ENCODE data around the gene HSPB1. TPM values are rescaled to one million over a fixed set of nuclear protein-coding genes. Genes with fewer than 3 reads are reported as not detected.
"Not testable (repeated sequence)": the region's sequence is repeated elsewhere in the genome, so short reads cannot be mapped to it uniquely, and the experiment has no call there.

HSPB1 gene
- polyA plus RNA-seq, 1 experiment, result 966 TPM

DNA sequence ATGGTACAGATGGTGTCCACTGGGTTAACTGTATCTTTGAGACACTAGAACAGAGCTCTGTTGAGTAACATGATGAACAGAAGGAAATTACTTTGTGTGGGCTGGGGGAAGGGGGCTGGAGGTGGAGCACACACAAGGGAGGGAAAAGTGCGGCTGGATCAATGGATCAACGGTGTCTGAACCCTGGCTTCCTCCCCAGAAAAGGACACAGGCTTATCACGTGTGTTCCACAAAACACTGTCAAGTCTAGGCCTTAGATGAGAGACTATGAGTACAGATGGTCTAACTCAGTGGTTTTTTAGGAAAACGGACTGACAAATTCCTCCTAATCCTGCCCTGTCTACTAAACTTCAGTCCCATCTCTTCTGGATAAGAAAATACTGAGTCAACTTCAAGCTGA is 27.8 kb downstream of the HSPB1 start:
- Histone ChIP-seq H3K27me3 (ENCODE audit: control insufficient read depth, insufficient read depth, low read length) (no peaks in the 10 kb centered on the region), H3K4me3 (ENCODE audit: low read depth, low read length) (no peak overlapping the region), H3K36me3 (ENCODE audit: control insufficient read depth, insufficient read depth, low read length) (peaks cover 19% of the 10 kb centered on the region)
- ChIA-PET CTCF (no interaction called here), POLR2A (interaction anchor here (0.6 kb wide), 1 partner anchor 29 kb away, joined by 4 read pairs; the partner anchor contains the start of gene YWHAG)
- TF ChIP-seq, protein P1, sequence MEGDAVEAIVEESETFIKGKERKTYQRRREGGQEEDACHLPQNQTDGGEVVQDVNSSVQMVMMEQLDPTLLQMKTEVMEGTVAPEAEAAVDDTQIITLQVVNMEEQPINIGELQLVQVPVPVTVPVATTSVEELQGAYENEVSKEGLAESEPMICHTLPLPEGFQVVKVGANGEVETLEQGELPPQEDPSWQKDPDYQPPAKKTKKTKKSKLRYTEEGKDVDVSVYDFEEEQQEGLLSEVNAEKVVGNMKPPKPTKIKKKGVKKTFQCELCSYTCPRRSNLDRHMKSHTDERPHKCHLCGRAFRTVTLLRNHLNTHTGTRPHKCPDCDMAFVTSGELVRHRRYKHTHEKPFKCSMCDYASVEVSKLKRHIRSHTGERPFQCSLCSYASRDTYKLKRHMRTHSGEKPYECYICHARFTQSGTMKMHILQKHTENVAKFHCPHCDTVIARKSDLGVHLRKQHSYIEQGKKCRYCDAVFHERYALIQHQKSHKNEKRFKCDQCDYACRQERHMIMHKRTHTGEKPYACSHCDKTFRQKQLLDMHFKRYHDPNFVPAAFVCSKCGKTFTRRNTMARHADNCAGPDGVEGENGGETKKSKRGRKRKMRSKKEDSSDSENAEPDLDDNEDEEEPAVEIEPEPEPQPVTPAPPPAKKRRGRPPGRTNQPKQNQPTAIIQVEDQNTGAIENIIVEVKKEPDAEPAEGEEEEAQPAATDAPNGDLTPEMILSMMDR (IDR thresholded peaks at IDR 0.05; ENCODE audit: insufficient read depth, low read depth, low read length), result no peak
- no peak for DNase-seq (ENCODE audit: low read depth)

DNA sequence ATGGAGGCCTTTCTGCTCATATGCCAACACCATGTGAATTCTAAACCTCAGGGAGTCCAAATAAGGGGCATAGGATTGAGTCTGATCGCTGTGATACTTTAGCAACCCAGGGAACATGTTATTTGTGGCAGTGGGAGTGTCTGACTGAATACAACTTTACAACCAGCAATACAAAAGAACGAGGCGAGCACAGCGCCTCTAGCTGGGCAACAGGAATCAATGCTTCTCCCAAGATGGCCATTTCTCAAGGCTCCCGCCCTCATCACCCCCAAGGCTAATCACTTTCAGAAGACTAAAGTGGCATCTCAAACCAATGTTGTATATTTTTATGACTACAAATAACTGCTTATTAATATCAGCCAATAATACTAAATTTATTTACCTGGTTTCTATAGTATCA is 28.2 kb downstream of the HSPB1 start:
- Histone ChIP-seq H3K4me3 (ENCODE audit: low read depth, low read length) (no peak overlapping the region), H3K27me3 (ENCODE audit: control insufficient read depth, insufficient read depth, low read length) (no peaks in the 10 kb centered on the region), H3K36me3 (ENCODE audit: control insufficient read depth, insufficient read depth, low read length) (peaks cover 19% of the 10 kb centered on the region)
- POLR2A ChIA-PET, result no interaction called here
- DNase-seq (ENCODE audit: low read depth), result no peak
- CTCF ChIA-PET, result interaction anchor here (0.7 to 1.2 kb wide), 2 partner anchors 10 to 20 kb away, joined by 3 to 4 read pairs; no protein-coding TSS in a partner anchor
- TF ChIP-seq, protein P1 (IDR thresholded peaks at IDR 0.05; ENCODE audit: insufficient read depth, low read depth, low read length), result no peak

- CTCF ChIA-PET, result no interaction called here
- DNase-seq (ENCODE audit: low read depth), result no peak
- TF ChIP-seq, protein P1 (IDR thresholded peaks at IDR 0.05; ENCODE audit: insufficient read depth, low read depth, low read length), result no peak
- POLR2A ChIA-PET, result no interaction called here
- H3K4me3 ChIP-seq (ENCODE audit: low read depth, low read length), result no peak overlapping the region
- peaks cover 15% of the 10 kb centered on the region for H3K36me3 ChIP-seq (ENCODE audit: control insufficient read depth, insufficient read depth, low read length)
- H3K27me3 ChIP-seq (ENCODE audit: control insufficient read depth, insufficient read depth, low read length), result no peaks in the 10 kb centered on the region
Measured at GRCh38 chr7:76332078-76332477, 29.6 kb downstream of the HSPB1 start.

GRCh38 chr7:76333511-76334101 is 31.1 kb downstream of the HSPB1 start:
- Histone ChIP-seq H3K27me3 (ENCODE audit: control insufficient read depth, insufficient read depth, low read length) (no peaks in the 10 kb centered on the region), H3K36me3 (ENCODE audit: control insufficient read depth, insufficient read depth, low read length) (peaks cover 9% of the 10 kb centered on the region), H3K4me3 (ENCODE audit: low read depth, low read length) (no peak overlapping the region)
- POLR2A ChIA-PET, result no interaction called here
- TF ChIP-seq, protein P1 (IDR thresholded peaks at IDR 0.05; ENCODE audit: insufficient read depth, low read depth, low read length), result no peak
- CTCF ChIA-PET, result interaction anchor here (0.7 to 1.7 kb wide), 2 partner anchors 25 to 63 kb away, joined by 3 to 4 read pairs; partner anchors contain the start of gene YWHAG
- no peak for DNase-seq (ENCODE audit: low read depth)

- Histone ChIP-seq H3K36me3 (ENCODE audit: control insufficient read depth, insufficient read depth, low read length) (peaks cover 7% of the 10 kb centered on the region), H3K27me3 (ENCODE audit: control insufficient read depth, insufficient read depth, low read length) (no peaks in the 10 kb centered on the region), H3K4me3 (ENCODE audit: low read depth, low read length) (no peak overlapping the region)
- no peak for DNase-seq (ENCODE audit: low read depth)
- ChIA-PET POLR2A (no interaction called here), CTCF (interaction anchor here (1.7 to 1.8 kb wide), 2 partner anchors 20 to 25 kb away, joined by 4 to 5 read pairs; partner anchors contain the start of gene YWHAG)
- TF ChIP-seq, protein P1 (IDR thresholded peaks at IDR 0.05; ENCODE audit: insufficient read depth, low read depth, low read length), result no peak
Measured at GRCh38 chr7:76334320-76334967, 32.0 kb downstream of the HSPB1 start.

DNA sequence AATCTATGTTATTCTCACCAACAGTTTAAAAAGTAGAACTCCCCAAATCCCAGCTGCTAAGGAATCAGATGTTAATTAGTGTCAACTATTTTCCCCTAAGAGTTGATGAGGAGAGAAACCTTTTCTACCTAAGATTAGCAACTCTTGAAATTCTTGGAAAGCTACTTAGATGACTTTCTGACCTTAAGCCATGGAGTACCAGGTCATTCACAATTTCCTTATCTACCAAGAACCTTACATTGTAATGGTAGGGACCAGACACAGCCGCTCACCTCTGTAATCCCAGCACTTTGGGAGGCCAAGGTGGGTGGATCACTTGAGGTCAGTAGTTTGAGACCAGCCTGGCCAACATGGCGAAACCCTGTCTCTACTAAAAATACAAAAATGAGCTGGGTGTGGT is 32.9 kb downstream of the HSPB1 start:
- POLR2A ChIA-PET; DNase-seq (ENCODE audit: low read depth); H3K4me3 ChIP-seq (ENCODE audit: low read depth, low read length); H3K36me3 ChIP-seq (ENCODE audit: control insufficient read depth, insufficient read depth, low read length); H3K27me3 ChIP-seq (ENCODE audit: control insufficient read depth, insufficient read depth, low read length): not testable (repeated sequence)
- CTCF ChIA-PET, result interaction anchor here (0.6 to 1.8 kb wide), 2 partner anchors 21 to 27 kb away, joined by 3 to 5 read pairs; no protein-coding TSS in a partner anchor

All from BJ (cell line).